MM.1S (cell line): ENCODE data around the gene PAPLN.

Experiments
- DNase-seq: peaks from one replicate; pipeline ENCODE4 v3.0.0-alpha.2; 2015
- H2AFZ ChIP-seq: fragments of 300-600 bp; sonication (generic); 2 replicates; pipeline ENCODE4 v1.6.0; 2016; ENCODE audit warnings: antibody characterized with exemption, low read length
- H3F3A ChIP-seq: fragments of 300-600 bp; sonication (generic); 2 replicates; pipeline ENCODE4 v1.6.1; 2016; ENCODE audit warnings: mild to moderate bottlenecking, antibody characterized with exemption, low read length, moderate library complexity, mixed read lengths; ENCODE audit not compliant: insufficient read depth
- H3K27ac ChIP-seq: fragments of 300-600 bp; sonication (generic); 2 replicates; pipeline ENCODE4 v1.5.1; 2016; ENCODE audit warnings: mild to moderate bottlenecking, low read length
- H3K27me3 ChIP-seq: fragments of 300-600 bp; sonication (generic); replicated peaks from 2 replicates; pipeline ENCODE4 v1.6.0; 2016; ENCODE audit warnings: low read length; ENCODE audit not compliant: insufficient read depth
- H3K36me3 ChIP-seq: fragments of 300-600 bp; sonication (generic); replicated peaks from 2 replicates; pipeline ENCODE4 v1.6.1; 2016; ENCODE audit warnings: mild to moderate bottlenecking, low read length, mixed read lengths; ENCODE audit not compliant: insufficient read depth
- H3K4me1 ChIP-seq: fragments of 300-600 bp; sonication (generic); 2 replicates; pipeline ENCODE4 v1.6.1; 2016; ENCODE audit warnings: low read length, mixed read lengths
- H3K4me2 ChIP-seq: fragments of 300-600 bp; sonication (generic); 2 replicates; pipeline ENCODE4 v1.6.0; 2016; ENCODE audit warnings: low read depth, low read length
- H3K4me3 ChIP-seq: fragments of 300-600 bp; sonication (generic); 2 replicates; pipeline ENCODE4 v1.5.1; 2016; ENCODE audit warnings: low read length, mixed read lengths
- H3K79me2 ChIP-seq: fragments of 300-600 bp; sonication (generic); 2 replicates; pipeline ENCODE4 v1.6.1; 2016; ENCODE audit warnings: mixed run types, low read length, mixed read lengths
- H3K9ac ChIP-seq: fragments of 300-600 bp; sonication (generic); 2 replicates; pipeline ENCODE4 v1.6.1; 2016; ENCODE audit warnings: low read length, mixed read lengths
- H3K9me2 ChIP-seq: fragments of 300-600 bp; sonication (generic); replicated peaks from 2 replicates; pipeline ENCODE4 v1.6.1; 2016; ENCODE audit warnings: mild to moderate bottlenecking, low read length, mixed read lengths; ENCODE audit not compliant: insufficient read depth
- H3K9me3 ChIP-seq: fragments of 300-600 bp; sonication (generic); replicated peaks from 2 replicates; pipeline ENCODE4 v1.6.1; 2016; ENCODE audit warnings: mild to moderate bottlenecking, low read length, mixed read lengths; ENCODE audit not compliant: insufficient read depth
- H4K20me1 ChIP-seq: fragments of 300-600 bp; sonication (generic); 2 replicates; pipeline ENCODE4 v1.6.1; 2016; ENCODE audit warnings: mild to moderate bottlenecking, low read length, moderate library complexity, mixed read lengths; ENCODE audit not compliant: insufficient read depth
- CTCF ChIP-seq: fragments of 300-600 bp; sonication (generic); IDR thresholded peaks from 2 replicates; pipeline ENCODE4 v1.5.1; 2016; ENCODE audit warnings: antibody characterized with exemption, low read length, mixed read lengths
- EZH2 ChIP-seq: fragments of 300-600 bp; sonication (generic); optimal IDR thresholded peaks from 2 replicates; pipeline ENCODE3; 2017; ENCODE audit warnings: low read depth, mild to moderate bottlenecking, antibody characterized with exemption, low read length, mixed read lengths
- EZH2phosphoT487 ChIP-seq: fragments of 300-600 bp; sonication (generic); IDR thresholded peaks from 2 replicates; pipeline ENCODE4 v1.6.1; 2018; ENCODE audit warnings: antibody characterized with exemption, low read length

Gene PAPLN

GRCh38 chr14:73237786-73238423, 599 bp downstream of the PAPLN start:
- Histone ChIP-seq H3K9me2 (no peaks in the 10 kb centered on the region), H2AFZ (no peak overlapping the region), H3F3A (no peaks in the 10 kb centered on the region), H3K4me3 (no peak overlapping the region), H3K9me3 (no peaks in the 10 kb centered on the region), H3K79me2 (no peaks in the 10 kb centered on the region), H3K27ac (no peak overlapping the region), H4K20me1 (no peaks in the 10 kb centered on the region), H3K4me2 (no peak overlapping the region), H3K4me1 (no peaks in the 10 kb centered on the region), H3K27me3 (peaks cover 11% of the 10 kb centered on the region), H3K9ac (no peak overlapping the region), H3K36me3 (no peaks in the 10 kb centered on the region)
- DNase-seq, result no peak
- TF ChIP-seq CTCF, result no peak
- TF ChIP-seq EZH2phosphoT487, result no peak
- TF ChIP-seq EZH2, result no peak

DNA sequence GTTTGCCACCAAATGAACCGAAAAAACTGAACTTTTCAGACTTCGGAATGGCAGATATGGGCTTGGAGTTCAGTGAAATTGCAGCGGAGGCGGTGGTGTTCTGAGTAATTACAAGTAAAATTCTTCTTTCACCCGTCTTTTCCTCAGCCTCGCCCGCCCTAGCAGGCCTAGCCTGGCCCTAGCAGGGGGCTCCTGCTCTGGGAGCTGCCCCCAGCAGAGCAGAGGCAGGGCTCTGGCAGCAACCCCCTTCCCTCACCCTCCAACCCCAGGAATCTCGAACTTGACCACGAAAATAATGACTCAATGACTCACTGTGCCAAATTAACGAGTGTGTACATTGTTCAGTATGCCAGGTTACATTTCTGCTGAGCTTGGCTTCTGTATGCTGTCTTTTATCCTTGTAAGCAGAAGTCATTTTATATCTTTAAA, 1.1 kb downstream of the PAPLN start:
- no peak overlapping the region for H3K4me2 ChIP-seq
- H3K9ac ChIP-seq, result no peak overlapping the region
- H2AFZ ChIP-seq, result no peak overlapping the region
- H3K4me1 ChIP-seq, result no peaks in the 10 kb centered on the region
- no peaks in the 10 kb centered on the region for H3K9me2 ChIP-seq
- no peaks in the 10 kb centered on the region for H3F3A ChIP-seq
- no peak for DNase-seq
- no peaks in the 10 kb centered on the region for H3K79me2 ChIP-seq
- no peak for TF ChIP-seq EZH2
- peaks cover 11% of the 10 kb centered on the region for H3K27me3 ChIP-seq
- no peak overlapping the region for H3K4me3 ChIP-seq
- no peaks in the 10 kb centered on the region for H3K36me3 ChIP-seq
- no peaks in the 10 kb centered on the region for H3K9me3 ChIP-seq
- no peak overlapping the region for H3K27ac ChIP-seq
- H4K20me1 ChIP-seq, result no peaks in the 10 kb centered on the region

DNA sequence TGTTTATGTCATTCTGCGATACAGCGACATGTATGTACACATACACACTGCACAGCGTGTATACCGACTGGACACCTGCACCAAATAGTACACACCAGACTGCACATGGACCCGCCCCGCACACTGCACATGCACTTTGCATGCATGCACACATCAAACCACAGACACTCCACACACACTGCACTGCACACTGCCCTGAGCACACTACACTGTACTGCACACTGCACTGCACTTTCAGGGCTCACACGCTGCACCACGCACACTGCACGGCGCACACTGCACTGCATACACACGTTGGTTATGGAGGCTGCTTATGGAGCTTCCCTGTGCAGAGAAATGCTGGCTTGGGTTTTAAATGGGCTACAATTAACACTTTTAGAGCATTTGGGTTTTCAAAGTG, 1.6 kb downstream of the PAPLN start:
- Histone ChIP-seq H3K36me3 (no peaks in the 10 kb centered on the region), H3K4me2 (no peak overlapping the region), H3K9me3 (no peaks in the 10 kb centered on the region), H3K27me3 (peaks cover 11% of the 10 kb centered on the region), H2AFZ (no peak overlapping the region), H3K4me3 (no peak overlapping the region), H3K79me2 (no peaks in the 10 kb centered on the region), H3K9me2 (no peaks in the 10 kb centered on the region), H3K27ac (no peak overlapping the region), H3F3A (no peaks in the 10 kb centered on the region), H3K9ac (no peak overlapping the region), H3K4me1 (no peaks in the 10 kb centered on the region), H4K20me1 (no peaks in the 10 kb centered on the region)
- no peak for DNase-seq
- TF ChIP-seq EZH2phosphoT487 (no peak), EZH2 (no peak), CTCF (no peak)
